Pancreas (tissue), 10 donors: ENCODE results near the gene EDN2. TPM values are rescaled to one million over a fixed set of nuclear protein-coding genes. Genes with fewer than 3 reads are reported as not detected.

Experiments used
- ATAC-seq, 4 donors: fragments of 200-7000 bp; cut with Tn5 transposase; one replicate each; pipeline versions ENCODE4 v1.8.0 to v1.9.1; 2020; ENCODE audit warnings: mild to moderate bottlenecking in 4 of 4, moderate library complexity in 4 of 4
- DNase-seq, 6 donors: peaks; one replicate each; pipeline ENCODE4 v3.0.0-alpha.2; 2020
- FAIRE-seq: peaks from 2 replicates; lab custom pipeline; 2012; peaks lifted over from hg19 to GRCh38; lab: Jason Lieb, UNC
- H3K27ac ChIP-seq, 4 donors: fragments of 200-600 bp; sonication (generic); 1 replicate in 3 of 4; 2 replicates in 1 of 4; pipeline versions ENCODE4 v1.5.0 to v1.8.0; 2020
- H3K27me3 ChIP-seq, 4 donors: fragments of 200-600 bp; one replicate each; pipeline ENCODE4 v1.8.0; 2021
- H3K36me3 ChIP-seq, 3 donors: fragments of 200-600 bp; sonication (generic) in 1 of 3; one replicate each; pipeline versions ENCODE4 v1.5.0 to v1.8.0; 2020 to 2021
- H3K4me1 ChIP-seq, 3 donors: fragments of 200-600 bp; one replicate each; pipeline ENCODE4 v1.8.0; 2021
- H3K4me3 ChIP-seq, 4 donors: fragments of 200-600 bp; sonication (generic) in 2 of 4; one replicate each; pipeline versions ENCODE4 v1.5.0 to v1.8.0; 2020 to 2021
- H3K9me3 ChIP-seq, 4 donors: fragments of 200-600 bp; one replicate each; pipeline ENCODE4 v1.8.0; 2021
- CTCF ChIP-seq, 4 donors: fragments of 200-600 bp; sonication (generic) in 3 of 4; IDR thresholded peaks; one replicate each; pipeline versions ENCODE4 v1.5.0 to v1.8.0; 2021; ENCODE audit warnings: antibody characterized with exemption in 4 of 4
- WGBS, 2 donors: extraction: QIAGEN DNeasy Blood & Tissue Kit; methylation state at CpG; one replicate each; pipeline ENCODE4 v1.1.7; 2013; 5-methylcytosine and 5-hydroxymethylcytosine counted together
- intact Hi-C, 3 donors: fragments of 100-400 bp; cut with DNase I; formaldehyde crosslinking; loops; one replicate each; pipeline versions ENCODE4 v1.11.1 to v1.14.2; 2022
- polyA plus RNA-seq, 2 donors: library from polyadenylated mRNA; stranded (reverse); fragments of 200-250 nt; gene quantifications; one replicate each; pipeline ENCODE4 v1.2.3, GENCODE V29; 2013
- total RNA-seq, 6 donors: library from RNA; stranded (reverse); fragmentation: NEBNext Ultra II Directional in 4 of 6; extraction: Animal tissue kit (Norgen Biotek cat#: 25700) in 4 of 6; gene quantifications; one replicate each; pipeline versions ENCODE4 v1.2.1 to v1.2.4, GENCODE V29; 2021 to 2023
- donor health status: healthy with polysubstance abuse.
- donor health status: DM: no; HTN: no; CAD: no; lungs with moderate emphysema.
- donor health status: DM: no; HTN: no; CAD: no.
- donor health status: control.
- donor health status: control.
- donor health status: Bipolar disorder and iron deficiency.
- donor health status: DM: yes; HTN: yes; CAD: no.
- donor health status: DM: no; HTN: no; CAD: no.
- donor health status: DM: no; HTN: no; CAD: no.
- donor health status: DM: yes; HTN: yes; CAD: no.

Gene EDN2
- total and polyA plus RNA-seq, 8 donors = 1.2 to 8.3 (median 1.8) TPM

GRCh38 chr1:41450747-41451285 lies 33.7 kb downstream of the EDN2 start:
- WGBS, 2 donors = 82 to 85% methylated on average over 9 of the region's 9 CpGs
- Histone ChIP-seq H3K27ac (no peak overlapping the region), H3K4me3 (no peak overlapping the region), H3K9me3 (no peaks in the 10 kb centered on the region), H3K36me3 (no peaks in the 10 kb centered on the region), H3K27me3 (no peaks in the 10 kb centered on the region), H3K4me1 (no peaks in the 10 kb centered on the region)
- ATAC-seq (no peak), DNase-seq (no peak), FAIRE-seq (no peak)
- no peak for TF ChIP-seq CTCF (IDR thresholded peaks at IDR 0.05)
- intact Hi-C loops = no loop called here

DNA sequence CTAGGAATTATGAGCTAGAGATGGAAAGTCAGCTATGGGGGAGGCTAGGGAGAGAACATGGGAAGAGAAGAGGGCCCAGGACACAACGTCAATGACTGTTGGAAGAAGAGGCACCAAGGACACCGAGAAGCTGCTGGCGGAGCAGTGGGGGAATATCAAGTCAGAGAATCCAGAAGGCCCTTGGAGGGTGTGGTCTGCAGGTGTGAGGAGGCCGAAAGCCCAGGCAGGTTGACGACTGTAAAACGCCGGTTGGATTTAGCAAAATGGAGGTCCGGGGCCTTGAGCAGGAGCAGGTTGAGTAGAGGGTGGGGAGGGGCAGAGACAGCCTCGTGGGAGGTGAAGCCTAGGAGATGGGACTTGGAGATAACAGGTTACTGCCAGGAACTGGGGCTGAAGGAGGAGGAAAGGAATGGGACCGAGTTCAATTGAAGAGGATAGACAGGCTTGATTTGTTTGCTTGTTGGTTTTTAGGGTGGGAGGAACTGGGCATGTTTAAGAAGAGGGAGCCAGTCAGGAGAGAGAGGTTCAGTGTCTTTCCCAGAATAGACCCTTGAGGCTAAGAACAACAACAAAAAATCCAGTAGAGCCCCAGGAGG lies 35.1 kb downstream of the EDN2 start:
- no peak for FAIRE-seq
- no peak for DNase-seq

GRCh38 chr1:41448821-41449220 lies 35.7 kb downstream of the EDN2 start:
- no peak for TF ChIP-seq CTCF (IDR thresholded peaks at IDR 0.05)
- intact Hi-C loops = no loop called here
- no peaks in the 10 kb centered on the region for H3K9me3 ChIP-seq
- no peaks in the 10 kb centered on the region for H3K36me3 ChIP-seq
- no peaks in the 10 kb centered on the region for H3K27me3 ChIP-seq
- ATAC-seq (no peak), FAIRE-seq (no peak), DNase-seq (no peak)
- H3K27ac ChIP-seq = no peak overlapping the region
- no peak overlapping the region for H3K4me3 ChIP-seq
- 82 to 91% methylated on average over 4 of the region's 4 CpGs for WGBS, 2 donors
- H3K4me1 ChIP-seq = no peaks in the 10 kb centered on the region

More for the DNA sequence above, 35.1 kb downstream of the EDN2 start:
- Histone ChIP-seq H3K4me1 (no peaks in the 10 kb centered on the region), H3K9me3 (no peaks in the 10 kb centered on the region), H3K36me3 (no peaks in the 10 kb centered on the region), H3K27me3 (no peaks in the 10 kb centered on the region), H3K27ac (no peak overlapping the region), H3K4me3 (no peak overlapping the region)
- 79 to 82% methylated on average over 10 of the region's 10 CpGs for WGBS, 2 donors
- intact Hi-C loops = no loop called here
- no peak for ATAC-seq
- TF ChIP-seq CTCF (IDR thresholded peaks at IDR 0.05) = no peak

- no peaks in the 10 kb centered on the region for H3K36me3 ChIP-seq
- DNase-seq (peak in 1 of 6 donors; percentile 10), ATAC-seq (no peak), FAIRE-seq (no peak)
- H3K27ac ChIP-seq = no peak overlapping the region
- no peaks in the 10 kb centered on the region for H3K9me3 ChIP-seq
- no peaks in the 10 kb centered on the region for H3K27me3 ChIP-seq
- 89 to 94% methylated on average over 8 of the region's 8 CpGs for WGBS, 2 donors
- intact Hi-C loops = no loop called here
- TF ChIP-seq CTCF (IDR thresholded peaks at IDR 0.05) = no peak
- H3K4me1 ChIP-seq = no peaks in the 10 kb centered on the region
- no peak overlapping the region for H3K4me3 ChIP-seq
These were observed 36.3 kb downstream of the EDN2 start for GRCh38 chr1:41447995-41448770.
